ENCODE results near the gene RAB6A. TPM values are rescaled to one million over a fixed set of nuclear protein-coding genes. Genes with fewer than 3 reads are reported as not detected.

RAB6A gene
- total RNA-seq, 1 experiment from 2014 or later = 92.1 TPM

- no peak for DNase-seq (ENCODE audit: low spot score)
Observed at GRCh38 chr11:73654482-73655021, 106.3 kb downstream of the RAB6A start.

- no peak for DNase-seq (ENCODE audit: low spot score)
Observed at GRCh38 chr11:73653996-73654395, 106.9 kb downstream of the RAB6A start.

- no peak for DNase-seq (ENCODE audit: low spot score)
Observed at GRCh38 chr11:73652856-73653559, 107.9 kb downstream of the RAB6A start.

GRCh38 chr11:73652046-73652730 lies 108.7 kb downstream of the RAB6A start:
- no peak for DNase-seq (ENCODE audit: low spot score)

GRCh38 chr11:73651661-73652045 lies 109.2 kb downstream of the RAB6A start:
- DNase-seq (ENCODE audit: low spot score) = no peak

GRCh38 chr11:73651252-73651651 lies 109.6 kb downstream of the RAB6A start:
- DNase-seq (ENCODE audit: low spot score) = no peak

GRCh38 chr11:73650400-73650799 lies 110.5 kb downstream of the RAB6A start:
- no peak for DNase-seq (ENCODE audit: low spot score)

- DNase-seq (ENCODE audit: low spot score) = no peak
Observed at GRCh38 chr11:73649206-73649605, 111.7 kb downstream of the RAB6A start.

- no peak for DNase-seq (ENCODE audit: low spot score)
Observed at GRCh38 chr11:73648571-73649046, 112.3 kb downstream of the RAB6A start.

GRCh38 chr11:73648121-73648520 lies 112.8 kb downstream of the RAB6A start:
- DNase-seq (ENCODE audit: low spot score) = no peak

- DNase-seq (ENCODE audit: low spot score) = peak; percentile 87
Observed at GRCh38 chr11:73647459-73648100, 113.3 kb downstream of the RAB6A start.

- no peak for DNase-seq (ENCODE audit: low spot score)
Observed at GRCh38 chr11:73645972-73646631, 114.8 kb downstream of the RAB6A start, which contains the start of gene PLEKHB1. PLEKHB1 (plus strand) TSS chr11:73646581; CDS start chr11:73646609, 28 bp downstream.

GRCh38 chr11:73645121-73645969 lies 115.5 kb downstream of the RAB6A start:
- no peak for DNase-seq (ENCODE audit: low spot score)

GRCh38 chr11:73641668-73642067 lies 119.2 kb downstream of the RAB6A start:
- no peak for DNase-seq (ENCODE audit: low spot score)

GRCh38 chr11:73640592-73640991 lies 120.3 kb downstream of the RAB6A start:
- DNase-seq (ENCODE audit: low spot score) = no peak

GRCh38 chr11:73637012-73637411 lies 123.9 kb downstream of the RAB6A start:
- DNase-seq (ENCODE audit: low spot score) = no peak

GRCh38 chr11:73636249-73636648 lies 124.6 kb downstream of the RAB6A start:
- no peak for DNase-seq (ENCODE audit: low spot score)

- DNase-seq (ENCODE audit: low spot score) = no peak
Observed at GRCh38 chr11:73635721-73636120, 125.2 kb downstream of the RAB6A start.

- no peak for DNase-seq (ENCODE audit: low spot score)
Observed at GRCh38 chr11:73633999-73634398, 126.9 kb downstream of the RAB6A start.

GRCh38 chr11:73632996-73633395 lies 127.9 kb downstream of the RAB6A start:
- no peak for DNase-seq (ENCODE audit: low spot score)

GRCh38 chr11:73629907-73630306 lies 131.0 kb downstream of the RAB6A start:
- no peak for DNase-seq (ENCODE audit: low spot score)
